Sciatic nerve (tissue), 2 donors: ENCODE measurements around the gene SEC14L1. TPM values are rescaled to one million over a fixed set of nuclear protein-coding genes. Genes with fewer than 3 reads are reported as not detected.
A peak's percentile ranks its signal among the peaks of the same experiment; 100 is the strongest.
"Not testable (repeated sequence)": the region's sequence is repeated elsewhere in the genome, so short reads cannot be mapped to it uniquely, and the experiment has no call there.

Experiments
- ATAC-seq: fragments of 200-7000 bp; cut with Tn5 transposase; one replicate; pipeline ENCODE4 v1.9.1; 2020; ENCODE audit warnings: mild to moderate bottlenecking, moderate library complexity
- DNase-seq: peaks from one replicate; pipeline ENCODE4 v3.0.0-alpha.2; 2020; ENCODE audit warnings: low spot score
- intact Hi-C: fragments of 100-400 bp; cut with DNase I; formaldehyde crosslinking; loops from one replicate; pipeline ENCODE4 v1.14.2; 2022
- total RNA-seq: library from RNA; stranded (reverse); fragmentation: NEBNext Ultra II Directional; extraction: Animal tissue kit (Norgen Biotek cat#: 25700); gene quantifications from one replicate; pipeline ENCODE4 v1.2.1, GENCODE V29; 2021
- donor health status: DM: no; HTN: no; CAD: no.
- donor health status: DM: no; HTN: no; CAD: no.

Gene SEC14L1
- total RNA-seq, 1 donor from 2014 or later: 130 TPM

DNA sequence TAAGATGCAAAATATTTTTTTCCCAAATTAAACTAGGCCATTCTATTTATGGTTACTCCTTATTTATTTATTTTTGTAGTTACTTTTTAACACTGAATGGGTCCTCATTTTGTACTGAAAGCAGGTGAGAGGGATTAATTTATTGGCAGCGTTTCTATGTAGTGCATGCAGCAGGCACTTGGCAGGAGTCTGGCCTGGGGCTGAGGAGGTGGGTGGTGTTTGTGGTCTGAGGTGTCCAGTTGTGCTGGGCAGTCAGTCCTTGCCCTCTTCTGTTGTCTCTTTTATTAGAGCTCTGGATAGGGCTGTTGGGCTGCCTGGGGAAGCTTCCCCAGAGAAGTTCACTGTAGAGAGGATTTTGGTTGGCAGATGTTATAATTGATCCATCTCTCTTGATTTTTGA lies 12.7 kb downstream of the SEC14L1 start:
- intact Hi-C loops: loop anchor here (10.0 kb wide), 1 partner anchor 51 kb away; no protein-coding TSS in a partner anchor
- DNase-seq (no peak), ATAC-seq (no peak)

- ATAC-seq: no peak
- no peak for DNase-seq
- intact Hi-C loops: loop anchor here (10.0 kb wide), 1 partner anchor 51 kb away; no protein-coding TSS in a partner anchor
Observed at GRCh38 chr17:77153999-77154586, 13.3 kb downstream of the SEC14L1 start.

DNA sequence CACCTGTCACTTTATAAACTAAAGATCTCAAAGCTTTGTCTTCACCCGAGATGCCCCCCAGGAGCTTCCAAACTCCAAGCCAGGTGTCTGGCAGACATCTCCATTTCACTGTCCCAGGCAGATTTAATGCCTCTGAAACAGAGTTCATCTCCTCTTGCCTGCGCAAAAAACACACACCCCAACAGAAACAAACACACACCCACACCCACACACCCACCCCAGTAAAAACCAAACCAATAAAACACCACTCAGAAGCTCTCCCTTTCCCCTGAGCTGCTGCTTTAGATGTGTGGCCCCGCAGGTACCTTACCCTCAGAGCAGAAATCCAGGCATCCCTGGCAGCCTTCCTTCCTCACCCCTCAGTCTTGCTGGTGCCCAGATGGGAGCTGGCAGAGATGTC lies 14.4 kb downstream of the SEC14L1 start:
- no peak for ATAC-seq
- intact Hi-C loops: loop anchor here (10.0 kb wide), 1 partner anchor 50 kb away; no protein-coding TSS in a partner anchor
- DNase-seq: no peak

- intact Hi-C loops: loop anchor here (10.0 kb wide), 1 partner anchor 47 kb away; no protein-coding TSS in a partner anchor
- not testable (repeated sequence) for DNase-seq, ATAC-seq
Observed at GRCh38 chr17:77157766-77158165, 17.0 kb downstream of the SEC14L1 start.

DNA sequence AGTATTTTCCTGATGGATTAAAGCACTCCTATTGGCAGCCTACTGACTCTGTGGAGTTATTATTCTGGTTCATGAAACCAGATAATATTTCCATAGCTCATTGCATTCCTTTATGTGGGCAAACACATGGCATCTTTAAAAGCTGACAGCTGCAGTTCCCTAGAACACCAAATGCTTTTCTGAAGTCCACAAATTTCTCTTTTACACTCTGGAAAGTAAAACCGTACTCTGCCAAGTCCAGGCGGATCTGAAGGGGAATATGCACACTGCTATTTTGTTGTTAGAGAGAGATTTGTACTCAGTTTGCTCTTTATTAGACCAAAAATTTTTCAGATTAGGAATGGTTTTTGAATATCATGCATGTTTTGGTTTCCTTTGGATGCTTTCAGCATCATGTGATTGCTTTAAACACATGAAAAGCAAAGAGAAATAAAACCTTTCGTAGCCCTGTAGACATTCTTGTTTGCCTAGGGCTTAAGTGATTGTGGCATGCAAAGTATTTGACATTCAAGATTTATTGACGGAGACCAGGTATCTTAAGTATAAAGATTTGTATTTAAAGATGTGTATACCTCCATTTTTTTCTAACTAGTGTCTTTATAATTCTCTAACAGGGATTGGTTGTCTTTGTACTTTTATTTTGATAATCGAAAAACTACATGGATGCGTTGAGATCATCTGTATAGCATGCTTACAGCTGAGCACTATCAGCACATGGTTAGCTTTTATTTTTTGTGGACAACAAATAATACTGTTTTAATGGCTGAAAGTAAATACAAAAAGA lies 19.5 kb downstream of the SEC14L1 start:
- ATAC-seq (peak; percentile 16), DNase-seq (no peak)
- intact Hi-C loops: no loop called here

DNA sequence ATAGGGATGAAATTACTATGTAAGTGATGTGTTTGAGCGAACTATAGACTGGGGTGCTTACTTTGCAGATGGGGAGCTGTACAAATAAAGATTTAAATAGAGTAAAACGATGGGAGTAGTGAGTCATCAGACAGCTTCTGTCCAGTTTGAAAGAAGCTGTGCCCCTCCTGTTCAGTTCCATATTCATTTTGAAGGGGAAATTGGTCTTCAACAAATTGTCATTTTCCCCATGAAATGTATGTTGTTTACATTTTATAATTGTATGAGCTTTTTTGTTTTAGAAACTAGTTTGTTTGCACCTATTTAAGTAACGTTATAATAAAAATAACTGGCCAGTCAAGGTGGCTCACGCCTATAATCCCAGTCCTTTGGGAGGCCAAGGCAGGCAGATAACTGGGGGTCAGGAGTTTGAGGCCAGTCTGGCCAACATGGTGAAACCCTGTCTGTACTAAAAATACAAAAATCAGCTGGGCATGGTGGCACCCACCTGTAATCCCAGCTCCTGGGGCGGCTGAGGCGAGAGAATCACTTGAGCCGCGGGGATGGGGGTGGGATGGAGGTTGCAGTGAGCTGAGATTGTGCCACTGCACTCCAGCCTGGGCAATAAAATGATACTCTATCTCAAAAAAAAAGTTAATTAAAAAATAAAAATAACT lies 20.2 kb downstream of the SEC14L1 start:
- ATAC-seq: no peak
- DNase-seq: no peak
- intact Hi-C loops: no loop called here

GRCh38 chr17:77161953-77162352 lies 21.2 kb downstream of the SEC14L1 start:
- DNase-seq: no peak
- intact Hi-C loops: no loop called here

GRCh38 chr17:77163001-77163400 lies 22.2 kb downstream of the SEC14L1 start:
- intact Hi-C loops: no loop called here
- ATAC-seq: peak; percentile 63

More at GRCh38 chr17:77161953-77162352, 21.2 kb downstream of the SEC14L1 start:
- no peak for ATAC-seq

GRCh38 chr17:77163511-77164280 lies 22.9 kb downstream of the SEC14L1 start:
- ATAC-seq (peak; percentile 22), DNase-seq (no peak)
- intact Hi-C loops: no loop called here

More at GRCh38 chr17:77163001-77163400, 22.2 kb downstream of the SEC14L1 start:
- DNase-seq: no peak

DNA sequence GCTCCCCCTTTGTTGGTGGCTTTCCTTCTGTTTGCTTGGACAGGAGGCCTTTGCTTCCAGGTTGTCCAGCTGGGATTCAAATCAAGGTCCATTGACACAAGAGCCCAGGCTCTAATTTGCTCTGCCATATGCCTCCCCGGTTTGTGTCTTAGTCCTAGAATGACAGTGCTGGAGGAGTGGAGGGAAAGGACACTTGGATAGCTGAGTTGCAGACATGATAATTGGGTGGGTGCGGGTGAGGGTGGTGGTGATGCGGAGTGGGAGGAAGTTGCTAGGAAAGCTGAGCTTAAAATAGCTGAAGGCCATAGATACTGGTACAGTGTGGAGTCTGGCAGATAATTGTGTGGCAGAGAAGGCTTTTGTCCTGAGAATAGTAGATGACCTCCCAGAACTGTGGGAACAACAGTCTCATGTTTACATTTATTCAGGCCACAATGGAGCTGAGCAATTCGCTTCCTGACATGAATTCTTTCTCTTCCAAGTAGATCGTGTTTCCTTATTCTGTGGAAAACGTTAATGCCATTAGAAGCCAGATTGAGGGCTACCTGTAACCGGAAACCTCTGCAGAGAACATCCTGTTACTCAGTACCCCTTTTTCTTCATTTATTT lies 23.8 kb downstream of the SEC14L1 start:
- ATAC-seq (peak; percentile 31), DNase-seq (no peak)
- intact Hi-C loops: no loop called here

DNA sequence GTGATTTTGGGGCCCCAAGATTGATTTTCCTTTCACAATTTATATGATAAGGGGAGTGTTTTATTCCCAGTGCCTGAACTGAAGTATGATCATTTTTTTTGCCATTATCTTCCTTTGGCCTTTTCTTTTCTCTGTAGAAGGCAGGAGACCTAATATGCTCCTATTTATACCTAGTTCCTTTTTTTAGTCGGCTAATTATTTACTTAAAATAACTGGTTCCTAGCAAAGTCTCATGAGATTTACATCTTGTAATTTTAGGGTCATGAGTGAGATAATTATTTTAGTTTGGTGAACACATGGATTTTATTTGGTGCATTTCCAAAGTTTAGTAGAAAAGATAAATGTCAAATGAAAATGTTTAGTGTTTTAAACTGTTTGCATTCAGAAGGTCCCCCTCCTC lies 24.8 kb downstream of the SEC14L1 start:
- DNase-seq: no peak
- ATAC-seq: no peak
- intact Hi-C loops: no loop called here

DNA sequence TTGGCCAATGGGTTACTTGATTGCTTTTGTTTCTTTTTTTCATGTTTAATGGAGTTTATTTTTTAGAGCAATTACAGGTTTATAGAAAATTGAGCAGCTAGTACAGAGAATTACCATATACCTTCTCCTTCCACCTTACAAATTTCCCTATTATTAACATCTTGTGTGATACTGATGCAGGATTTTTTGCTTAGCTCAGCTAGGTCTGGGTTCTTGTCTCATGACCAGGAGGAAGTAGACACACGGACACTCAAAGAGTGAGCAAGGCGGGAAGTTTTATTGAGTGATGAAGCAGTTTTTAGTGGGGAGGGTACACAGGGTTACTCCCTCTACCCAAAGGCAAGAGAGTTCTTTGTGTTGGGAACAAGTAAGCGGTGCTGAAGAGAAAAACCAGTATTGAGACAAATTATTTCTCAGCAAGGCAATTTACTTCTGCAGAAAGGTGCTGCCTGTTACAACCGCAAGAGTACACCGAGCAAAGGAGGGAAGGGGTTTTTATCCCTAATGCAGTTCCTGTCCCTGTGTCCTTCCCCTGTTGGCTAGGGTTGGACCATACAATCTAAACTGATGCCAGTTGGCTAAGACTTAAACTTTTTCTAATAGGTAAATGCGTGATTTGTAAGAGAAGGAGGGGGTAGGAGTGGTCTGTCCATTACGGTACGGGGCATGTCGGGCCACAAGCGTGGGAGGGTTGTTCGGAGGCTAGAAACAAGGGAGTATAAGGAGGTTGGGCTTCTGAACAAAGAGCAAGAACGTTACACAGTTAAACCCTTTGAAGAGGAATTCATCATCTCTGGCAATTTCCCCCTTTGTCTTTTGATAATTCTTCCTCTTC lies 26.9 kb downstream of the SEC14L1 start:
- DNase-seq (no peak), ATAC-seq (no peak)
- intact Hi-C loops: no loop called here

- DNase-seq (no peak), ATAC-seq (peak; percentile 9)
- intact Hi-C loops: no loop called here
Observed at GRCh38 chr17:77173104-77173503, 32.3 kb downstream of the SEC14L1 start.

DNA sequence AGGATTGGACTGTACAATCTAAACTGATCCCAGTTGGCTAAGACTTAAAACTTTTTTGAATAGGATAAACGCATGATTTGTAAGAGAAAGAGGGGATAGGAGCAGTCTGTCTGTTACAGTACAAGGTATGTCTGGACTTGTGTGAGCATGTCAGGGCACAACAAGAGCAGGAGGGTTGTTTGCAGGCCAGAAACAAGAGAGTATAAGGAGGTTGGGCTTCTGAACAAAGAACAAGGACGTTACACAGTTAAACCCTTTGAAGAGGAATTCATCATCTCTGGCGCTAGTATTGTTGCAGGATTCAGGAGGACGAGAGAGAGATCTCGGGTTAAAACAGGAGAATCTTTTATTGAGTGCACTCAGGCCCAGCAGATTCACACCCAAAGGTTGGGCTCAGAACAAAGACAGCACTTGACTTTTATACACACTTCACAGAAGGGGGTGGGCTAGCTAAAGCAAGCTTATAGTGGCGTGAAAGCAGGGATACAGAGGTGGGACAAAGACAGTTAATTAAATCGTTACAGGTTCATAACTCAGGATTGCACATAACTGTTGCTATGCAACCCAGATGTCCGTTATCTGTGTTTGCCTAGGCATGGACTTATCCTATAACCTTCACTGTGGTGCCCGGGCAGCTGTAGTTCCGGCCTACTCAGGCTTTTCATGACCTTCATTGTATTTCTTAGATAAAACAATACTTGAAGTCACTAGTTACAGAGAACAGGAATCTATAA lies 34.3 kb downstream of the SEC14L1 start:
- ATAC-seq (no peak), DNase-seq (no peak)
- intact Hi-C loops: no loop called here

DNA sequence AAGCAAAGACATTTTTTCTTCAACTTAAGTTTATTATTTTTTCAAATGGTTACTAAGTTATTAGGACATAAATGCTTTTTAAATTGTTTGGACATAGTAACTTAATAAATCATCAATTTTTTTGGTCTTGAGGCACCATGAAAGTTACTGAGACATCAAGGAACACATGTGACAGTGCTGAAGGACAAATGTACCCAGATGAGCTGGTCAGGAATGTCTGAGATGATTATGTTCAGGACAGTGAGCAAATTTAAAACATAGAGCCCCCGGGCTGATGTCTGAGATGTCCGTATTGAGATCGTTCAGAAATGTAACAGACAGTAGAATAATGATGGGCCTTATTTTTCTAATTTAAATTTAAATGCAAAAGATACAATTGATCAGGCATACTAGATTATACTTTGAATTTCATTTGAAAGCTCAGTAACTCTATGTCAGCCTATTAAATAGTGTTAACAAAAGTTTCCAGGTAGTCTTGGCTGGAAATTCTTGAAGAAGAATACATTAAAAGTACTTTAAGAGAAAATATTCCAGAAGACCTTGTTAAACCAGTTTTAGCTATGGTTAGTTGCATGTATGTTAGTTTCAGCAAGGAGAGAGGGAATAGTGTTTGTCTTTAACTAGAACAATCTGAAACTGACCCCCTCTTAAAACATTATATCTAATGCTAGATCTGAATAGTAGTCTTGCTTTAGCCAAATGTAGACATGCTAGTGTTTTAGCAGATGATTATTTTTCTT lies 36.4 kb downstream of the SEC14L1 start:
- intact Hi-C loops: no loop called here
- ATAC-seq (no peak), DNase-seq (no peak)

DNA sequence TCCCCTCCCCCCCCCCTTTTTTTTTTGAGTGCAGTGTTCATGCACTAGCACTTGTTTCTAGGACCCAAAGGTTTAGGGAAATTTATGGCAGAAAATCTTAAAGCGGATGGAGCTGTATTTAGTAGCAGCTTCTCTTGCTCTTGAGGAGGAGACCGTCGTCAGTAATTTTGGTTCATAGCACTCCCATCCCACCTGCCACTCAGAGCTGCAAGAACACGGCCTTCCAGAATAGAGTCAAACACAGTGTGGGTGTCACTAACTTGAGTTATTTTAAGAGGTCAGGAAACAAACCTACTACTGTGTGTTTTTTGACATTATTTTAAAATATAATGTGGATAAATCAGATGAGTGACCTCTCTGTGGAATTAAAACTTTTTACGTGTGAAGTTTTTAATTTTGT lies 37.3 kb downstream of the SEC14L1 start:
- intact Hi-C loops: no loop called here
- ATAC-seq (no peak), DNase-seq (no peak)

GRCh38 chr17:77178563-77178962 lies 37.8 kb downstream of the SEC14L1 start:
- DNase-seq: no peak
- no peak for ATAC-seq
- intact Hi-C loops: no loop called here
